ENCODE results near the gene SP1.
"Not testable (repeated sequence)": the region's sequence is repeated elsewhere in the genome, so short reads cannot be mapped to it uniquely, and the experiment has no call there.

SP1 gene

GRCh38 chr12:53361638-53362037 lies 18.3 kb upstream of the SP1 start:
- not testable (repeated sequence) for DNase-seq

GRCh38 chr12:53365245-53365904 lies 14.6 kb upstream of the SP1 start:
- DNase-seq = no peak

GRCh38 chr12:53373554-53374133 lies 6.3 kb upstream of the SP1 start:
- not testable (repeated sequence) for DNase-seq

- not testable (repeated sequence) for DNase-seq
Measured at GRCh38 chr12:53374277-53374676, 5.7 kb upstream of the SP1 start.

- DNase-seq = no peak
Measured at GRCh38 chr12:53376747-53377146, 3.2 kb upstream of the SP1 start.

- no peak for DNase-seq
Measured at GRCh38 chr12:53378222-53378621, 1.8 kb upstream of the SP1 start.

GRCh38 chr12:53378724-53379388 lies 1.1 kb upstream of the SP1 start:
- DNase-seq = no peak

- DNase-seq = peak; percentile 100
Measured at GRCh38 chr12:53379389-53380103, 430 bp upstream of the SP1 start.

GRCh38 chr12:53380794-53381730 lies 1.1 kb downstream of the SP1 start:
- DNase-seq = no peak

GRCh38 chr12:53381731-53382630 lies 2.0 kb downstream of the SP1 start:
- peak; percentile 72 for DNase-seq

- no peak for DNase-seq
Measured at GRCh38 chr12:53383258-53383657, 3.3 kb downstream of the SP1 start.

GRCh38 chr12:53386381-53386780 lies 6.4 kb downstream of the SP1 start:
- DNase-seq = not testable (repeated sequence)

- no peak for DNase-seq
Measured at GRCh38 chr12:53388932-53389331, 9.0 kb downstream of the SP1 start.

GRCh38 chr12:53389702-53390101 lies 9.7 kb downstream of the SP1 start:
- DNase-seq = no peak

GRCh38 chr12:53391724-53392123 lies 11.7 kb downstream of the SP1 start:
- DNase-seq = no peak

- DNase-seq = no peak
Measured at GRCh38 chr12:53399896-53400295, 19.9 kb downstream of the SP1 start.

GRCh38 chr12:53402351-53402750 lies 22.4 kb downstream of the SP1 start:
- not testable (repeated sequence) for DNase-seq

GRCh38 chr12:53402871-53403270 lies 22.9 kb downstream of the SP1 start:
- no peak for DNase-seq

- DNase-seq = no peak
Measured at GRCh38 chr12:53410951-53411350, 31.0 kb downstream of the SP1 start.

- DNase-seq = no peak
Measured at GRCh38 chr12:53413485-53414204, 33.7 kb downstream of the SP1 start.

Data from CD4-positive, alpha-beta T cell treated with Interleukin-17A for 1 hour (primary cell).